Neural cell (in vitro differentiated cells): ENCODE results near the gene ANKRD49.

Experiments used
- EZH2 ChIP-seq: fragments of 200-600, 300-800 bp; shearing (Covaris generic), sonication (generic); IDR thresholded peaks from 2 replicates; pipeline ENCODE4 v1.6.1; 2014; ENCODE audit warnings: antibody characterized with exemption, low read length, borderline replicate concordance, mild to moderate bottlenecking; ENCODE audit not compliant: insufficient read depth, poor library complexity, severe bottlenecking
- POLR2AphosphoS5 ChIP-seq: IDR thresholded peaks from 2 replicates; pipeline ENCODE4 v1.6.1; 2012
- SMC3 ChIP-seq: fragments of 450-650 bp; conservative IDR thresholded peaks from 2 replicates; pipeline ENCODE4 v1.6.1; 2014; ENCODE audit warnings: antibody characterized with exemption, mild to moderate bottlenecking, moderate library complexity; ENCODE audit not compliant: poor library complexity
- TF ChIP-seq, protein P1 (sequence below): fragments of 450-650 bp; IDR thresholded peaks from 2 replicates; pipeline ENCODE4 v1.5.1; 2014; ENCODE audit warnings: antibody characterized with exemption, mild to moderate bottlenecking, moderate library complexity; ENCODE audit not compliant: poor library complexity, severe bottlenecking

DNA sequence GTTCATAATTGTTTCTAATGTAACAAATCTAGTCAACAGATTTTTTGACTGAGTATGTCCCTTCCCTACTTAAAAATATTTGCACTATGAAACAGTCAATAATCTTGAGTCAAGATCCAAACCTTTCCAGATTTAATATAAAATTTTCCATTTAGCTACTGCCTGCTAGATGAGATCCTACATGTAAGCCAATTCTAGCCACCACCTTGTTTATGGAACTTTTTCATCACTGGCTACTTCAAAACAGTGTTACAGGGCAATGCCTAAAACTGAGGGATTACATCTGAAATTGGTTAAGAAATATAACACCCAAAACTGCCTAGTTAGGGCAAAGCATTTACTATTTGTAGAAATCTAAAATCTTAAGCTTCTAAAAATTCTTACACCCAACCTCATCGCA, 39.4 kb downstream of the ANKRD49 start:
- TF ChIP-seq, protein P1, sequence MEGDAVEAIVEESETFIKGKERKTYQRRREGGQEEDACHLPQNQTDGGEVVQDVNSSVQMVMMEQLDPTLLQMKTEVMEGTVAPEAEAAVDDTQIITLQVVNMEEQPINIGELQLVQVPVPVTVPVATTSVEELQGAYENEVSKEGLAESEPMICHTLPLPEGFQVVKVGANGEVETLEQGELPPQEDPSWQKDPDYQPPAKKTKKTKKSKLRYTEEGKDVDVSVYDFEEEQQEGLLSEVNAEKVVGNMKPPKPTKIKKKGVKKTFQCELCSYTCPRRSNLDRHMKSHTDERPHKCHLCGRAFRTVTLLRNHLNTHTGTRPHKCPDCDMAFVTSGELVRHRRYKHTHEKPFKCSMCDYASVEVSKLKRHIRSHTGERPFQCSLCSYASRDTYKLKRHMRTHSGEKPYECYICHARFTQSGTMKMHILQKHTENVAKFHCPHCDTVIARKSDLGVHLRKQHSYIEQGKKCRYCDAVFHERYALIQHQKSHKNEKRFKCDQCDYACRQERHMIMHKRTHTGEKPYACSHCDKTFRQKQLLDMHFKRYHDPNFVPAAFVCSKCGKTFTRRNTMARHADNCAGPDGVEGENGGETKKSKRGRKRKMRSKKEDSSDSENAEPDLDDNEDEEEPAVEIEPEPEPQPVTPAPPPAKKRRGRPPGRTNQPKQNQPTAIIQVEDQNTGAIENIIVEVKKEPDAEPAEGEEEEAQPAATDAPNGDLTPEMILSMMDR, result no peak
- TF ChIP-seq POLR2AphosphoS5, result no peak
- TF ChIP-seq EZH2, result no peak
- TF ChIP-seq SMC3, result no peak
